A673 (cell line): ENCODE data around the gene PRB2.
"Not testable (repeated sequence)": the region's sequence is repeated elsewhere in the genome, so short reads cannot be mapped to it uniquely, and the experiment has no call there.

Source experiments
- EZH2 ChIP-seq: fragments of 200-600 bp; sonication (generic); IDR thresholded peaks from 2 replicates; pipeline ENCODE4 v1.6.1; 2017; ENCODE audit warnings: borderline replicate concordance, low read depth, mild to moderate bottlenecking, mixed read lengths, antibody characterized with exemption, low read length; ENCODE audit not compliant: poor library complexity, severe bottlenecking
- TF ChIP-seq, protein P1 (sequence below): fragments of 300-800, 200-600 bp; sonication (generic); conservative IDR thresholded peaks from 2 replicates; pipeline ENCODE4 v1.5.1; 2017; ENCODE audit warnings: low read depth, mild to moderate bottlenecking, antibody characterized with exemption, low read length, moderate library complexity, mixed read lengths

- TF ChIP-seq, protein P1, sequence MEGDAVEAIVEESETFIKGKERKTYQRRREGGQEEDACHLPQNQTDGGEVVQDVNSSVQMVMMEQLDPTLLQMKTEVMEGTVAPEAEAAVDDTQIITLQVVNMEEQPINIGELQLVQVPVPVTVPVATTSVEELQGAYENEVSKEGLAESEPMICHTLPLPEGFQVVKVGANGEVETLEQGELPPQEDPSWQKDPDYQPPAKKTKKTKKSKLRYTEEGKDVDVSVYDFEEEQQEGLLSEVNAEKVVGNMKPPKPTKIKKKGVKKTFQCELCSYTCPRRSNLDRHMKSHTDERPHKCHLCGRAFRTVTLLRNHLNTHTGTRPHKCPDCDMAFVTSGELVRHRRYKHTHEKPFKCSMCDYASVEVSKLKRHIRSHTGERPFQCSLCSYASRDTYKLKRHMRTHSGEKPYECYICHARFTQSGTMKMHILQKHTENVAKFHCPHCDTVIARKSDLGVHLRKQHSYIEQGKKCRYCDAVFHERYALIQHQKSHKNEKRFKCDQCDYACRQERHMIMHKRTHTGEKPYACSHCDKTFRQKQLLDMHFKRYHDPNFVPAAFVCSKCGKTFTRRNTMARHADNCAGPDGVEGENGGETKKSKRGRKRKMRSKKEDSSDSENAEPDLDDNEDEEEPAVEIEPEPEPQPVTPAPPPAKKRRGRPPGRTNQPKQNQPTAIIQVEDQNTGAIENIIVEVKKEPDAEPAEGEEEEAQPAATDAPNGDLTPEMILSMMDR: not testable (repeated sequence)
- TF ChIP-seq EZH2: not testable (repeated sequence)
Measured at GRCh38 chr12:11391456-11391855, 3.9 kb downstream of the PRB2 start.
